NCI-H146 (cell line): Measurements from ENCODE around the gene GXYLT2.

Experiments used
- DNase-seq: peaks from one replicate; lab custom pipeline; 2025; lab: John Stamatoyannopoulos, UW

The GXYLT2 gene

GRCh38 chr3:73018790-73019441 is 131.1 kb downstream of the GXYLT2 start:
- DNase-seq: no peak

DNA sequence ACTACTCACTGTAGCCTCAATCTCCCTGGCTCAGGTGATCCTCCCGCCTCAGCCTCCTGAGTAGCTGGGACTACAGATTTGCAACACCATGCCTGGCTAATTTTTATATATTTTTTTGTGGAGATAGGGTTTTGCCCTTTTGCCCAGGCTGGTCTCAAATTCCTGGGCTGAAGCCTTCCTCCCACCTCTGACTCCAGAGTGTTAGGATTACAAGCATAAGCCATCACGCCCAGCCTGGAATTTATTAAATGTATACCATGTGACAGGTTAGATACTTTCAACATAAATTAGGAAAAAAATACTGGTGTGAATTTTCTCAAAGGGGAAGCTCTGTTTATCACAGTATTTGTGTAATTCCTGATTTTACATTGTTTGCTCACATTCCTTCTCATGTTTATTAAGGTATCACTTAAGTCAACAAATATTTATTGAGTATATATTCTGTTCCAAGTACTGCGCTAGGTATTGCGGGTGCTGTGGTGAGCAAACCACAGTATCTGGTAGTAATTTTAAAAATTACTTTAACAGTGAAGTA is 133.5 kb downstream of the GXYLT2 start:
- no peak for DNase-seq

- DNase-seq: no peak
Measured at GRCh38 chr3:73024836-73025235, 137.0 kb downstream of the GXYLT2 start.

DNA sequence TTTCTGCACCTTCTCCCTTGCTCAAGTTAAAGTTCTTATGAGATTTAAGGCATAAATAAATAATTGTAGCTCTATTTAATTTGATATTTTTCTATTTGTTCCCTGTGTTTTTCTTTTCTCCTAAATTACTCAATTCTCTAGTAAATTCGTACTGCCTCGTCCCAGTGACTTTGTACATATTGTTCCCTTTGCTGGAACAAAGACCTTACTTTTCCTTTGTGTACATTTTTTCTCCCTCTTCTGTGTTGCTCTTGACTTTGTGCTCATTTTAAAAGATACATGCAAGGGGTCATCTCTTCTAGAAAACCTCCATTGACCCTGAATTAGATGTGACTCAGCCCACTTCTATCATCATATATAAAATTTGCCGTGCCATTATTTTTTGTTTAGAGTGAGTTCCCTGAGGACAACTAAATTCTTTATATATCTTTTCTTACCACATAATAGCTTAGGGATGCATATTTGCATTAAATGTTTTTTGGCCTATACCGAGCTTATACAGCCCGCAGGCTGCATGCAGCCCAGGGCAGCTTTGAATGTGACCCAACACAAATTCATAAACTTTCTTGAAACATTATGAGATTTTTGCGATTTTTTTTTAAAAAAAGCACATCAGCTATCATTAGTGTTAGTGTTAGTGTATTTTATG is 138.4 kb downstream of the GXYLT2 start:
- no peak for DNase-seq
